ENCODE measurements around the gene ADAMTS4. TPM values are rescaled to one million over a fixed set of nuclear protein-coding genes. Genes with fewer than 3 reads are reported as not detected.

ADAMTS4 gene
- total RNA-seq, 1 experiment from 2014 or later = 7.0 TPM

DNA sequence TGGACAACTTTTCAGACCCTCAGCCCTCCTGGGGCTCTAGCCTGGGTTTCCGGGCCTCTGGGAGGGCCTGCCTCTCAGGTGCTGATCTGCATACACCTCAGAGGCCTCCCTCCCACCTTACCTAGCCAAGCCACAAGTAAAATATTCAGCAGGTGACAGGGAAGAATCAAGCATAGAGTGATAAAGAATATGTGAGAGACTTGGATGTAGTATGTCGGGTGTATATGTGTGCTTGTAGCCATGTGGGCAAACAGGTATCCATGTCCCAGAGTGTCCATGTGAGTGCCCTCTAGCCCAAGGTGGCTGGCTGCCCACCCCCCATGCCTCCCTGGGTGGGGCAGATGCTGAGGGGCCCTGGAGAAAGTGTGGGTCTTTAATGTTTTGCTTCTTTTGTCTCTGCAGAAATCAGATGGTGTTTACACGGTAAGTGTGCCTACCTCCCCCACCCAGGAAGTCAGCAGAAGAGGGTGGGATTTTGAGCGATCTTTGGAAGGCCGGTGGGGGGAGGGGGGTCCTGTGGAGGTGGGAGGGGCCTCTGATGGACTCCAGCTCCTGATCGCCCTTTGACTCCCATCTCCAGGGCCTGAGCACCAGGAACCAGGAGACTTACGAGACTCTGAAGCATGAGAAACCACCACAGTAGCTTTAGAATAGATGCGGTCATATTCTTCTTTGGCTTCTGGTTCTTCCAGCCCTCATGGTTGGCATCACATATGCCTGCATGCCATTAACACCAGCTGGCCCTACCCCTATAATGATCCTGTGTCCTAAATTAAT lies 19.6 kb upstream of the ADAMTS4 start:
- no peak overlapping the region for H2AFZ ChIP-seq (ENCODE audit: low read length)
- no peaks in the 10 kb centered on the region for H3K23me2 ChIP-seq (ENCODE audit: insufficient read length, low read depth, low read length, poor library complexity, severe bottlenecking)
- TF ChIP-seq CTCF (conservative IDR thresholded peaks at IDR 0.05) = no peak
- H4K8ac ChIP-seq (replicated peaks; ENCODE audit: insufficient read length, low read depth, low read length) = no peak overlapping the region
- no peaks in the 10 kb centered on the region for H3K27me3 Mint-ChIP-seq (ENCODE audit: low read depth)
- H3K9ac ChIP-seq (ENCODE audit: extremely low read depth, insufficient read length, low read length) = no peak overlapping the region
- H4K20me1 ChIP-seq (ENCODE audit: control insufficient read depth, insufficient read depth, insufficient read length) = no peaks in the 10 kb centered on the region
- no peak overlapping the region for H2BK20ac ChIP-seq (ENCODE audit: low read depth, low read length, poor library complexity, severe bottlenecking)
- H3K27ac Mint-ChIP-seq = peak overlapping the region in 1 of 3 experiments; percentile 64; a peak in 3 of 7 replicates
- no peak overlapping the region for H2BK120ac ChIP-seq (ENCODE audit: low read depth, low read length, poor library complexity, severe bottlenecking)
- H3K9me3 Mint-ChIP-seq = no peaks in the 10 kb centered on the region
- DNase-seq = no peak
- peaks cover 3 to 17% (median 15%) of the 10 kb centered on the region in 3 experiments; a peak in 6 of 7 replicates for H3K36me3 Mint-ChIP-seq (ENCODE audit: insufficient read depth in 1 of 3, low read depth in 3 of 3)
- no peak overlapping the region for H3K23ac ChIP-seq (ENCODE audit: insufficient read length, low read depth, low read length)
- peaks cover 4% of the 10 kb centered on the region; the same call in 1 of the 2 replicates for H3K4me1 ChIP-seq (ENCODE audit: insufficient read depth, low read length)
- H2AK5ac ChIP-seq (ENCODE audit: insufficient read length, low read length) = no peak overlapping the region
- H3K79me2 ChIP-seq (ENCODE audit: insufficient read depth, low read length) = no peaks in the 10 kb centered on the region
- no peak overlapping the region; a peak in 2 of 5 replicates for H3K4me3 Mint-ChIP-seq
- no peak overlapping the region for H2BK5ac ChIP-seq (ENCODE audit: insufficient read length, low read length)
- no peaks in the 10 kb centered on the region for H3K27me3 ChIP-seq (ENCODE audit: insufficient read depth, low read length)
- no peak overlapping the region for H4K5ac ChIP-seq (ENCODE audit: insufficient read length, low read depth, low read length)
- no peak overlapping the region for H3K27ac ChIP-seq (ENCODE audit: insufficient read length, low read depth, low read length)
- no peaks in the 10 kb centered on the region for H3K9me3 ChIP-seq (ENCODE audit: control insufficient read depth, low read depth, low read length)
- no peaks in the 10 kb centered on the region for H3K79me1 ChIP-seq (ENCODE audit: insufficient read depth, low read depth, low read length, poor library complexity, severe bottlenecking)
- H3K4me1 Mint-ChIP-seq = peaks cover 17 to 30% of the 10 kb centered on the region in 2 experiments
- H3K14ac ChIP-seq (ENCODE audit: insufficient read depth, low read length) = no peak overlapping the region
- H4K91ac ChIP-seq (ENCODE audit: insufficient read length, low read depth, low read length) = no peak overlapping the region
- H3K18ac ChIP-seq (ENCODE audit: insufficient read length, low read depth, low read length) = no peak overlapping the region
- H3K56ac ChIP-seq (ENCODE audit: insufficient read length, low read depth, low read length) = no peak overlapping the region
- no peak overlapping the region for H2BK12ac ChIP-seq (ENCODE audit: insufficient read length, low read depth, low read length)
- no peak overlapping the region for H3T11ph ChIP-seq (ENCODE audit: low read length)
- WGBS (ENCODE audit: extremely low coverage, insufficient read length, low lambda C conversion rate) = no CpG with 5 or more reads among the region's 8 CpGs
- H2BK15ac ChIP-seq (ENCODE audit: low read depth, low read length) = no peak overlapping the region
- H3K4ac ChIP-seq (ENCODE audit: low read depth, low read length) = no peak overlapping the region
- no peak overlapping the region for H3K4me2 ChIP-seq (ENCODE audit: insufficient read depth, insufficient read length, low read length)
